Measurements from ENCODE around the gene ZNF837. TPM values are rescaled to one million over a fixed set of nuclear protein-coding genes. Genes with fewer than 3 reads are reported as not detected.

Gene ZNF837
- total RNA-seq, 2 experiments from 2014 or later = 1.5 to 1.6 TPM

GRCh38 chr19:58392945-58393724 lies 12.3 kb upstream of the ZNF837 start:
- H3K36me3 Mint-ChIP-seq (ENCODE audit: low read depth) = peaks cover 59% of the 10 kb centered on the region
- DNase-seq (no peak), ATAC-seq (no peak)
- intact Hi-C loops (cut with micrococcal nuclease) = no loop called here
- ChIA-PET CTCF (no interaction called here), POLR2A (interaction anchor here (1.0 to 1.7 kb wide), 2 partner anchors 9 to 12 kb away, joined by 3 to 5 read pairs; no protein-coding TSS in a partner anchor)
- H3K4me1 Mint-ChIP-seq (ENCODE audit: low read depth) = peaks cover 30% of the 10 kb centered on the region
- H3K9me3 Mint-ChIP-seq = no peaks in the 10 kb centered on the region
- H3K4me3 Mint-ChIP-seq = no peak overlapping the region
- TF ChIP-seq, protein P1, sequence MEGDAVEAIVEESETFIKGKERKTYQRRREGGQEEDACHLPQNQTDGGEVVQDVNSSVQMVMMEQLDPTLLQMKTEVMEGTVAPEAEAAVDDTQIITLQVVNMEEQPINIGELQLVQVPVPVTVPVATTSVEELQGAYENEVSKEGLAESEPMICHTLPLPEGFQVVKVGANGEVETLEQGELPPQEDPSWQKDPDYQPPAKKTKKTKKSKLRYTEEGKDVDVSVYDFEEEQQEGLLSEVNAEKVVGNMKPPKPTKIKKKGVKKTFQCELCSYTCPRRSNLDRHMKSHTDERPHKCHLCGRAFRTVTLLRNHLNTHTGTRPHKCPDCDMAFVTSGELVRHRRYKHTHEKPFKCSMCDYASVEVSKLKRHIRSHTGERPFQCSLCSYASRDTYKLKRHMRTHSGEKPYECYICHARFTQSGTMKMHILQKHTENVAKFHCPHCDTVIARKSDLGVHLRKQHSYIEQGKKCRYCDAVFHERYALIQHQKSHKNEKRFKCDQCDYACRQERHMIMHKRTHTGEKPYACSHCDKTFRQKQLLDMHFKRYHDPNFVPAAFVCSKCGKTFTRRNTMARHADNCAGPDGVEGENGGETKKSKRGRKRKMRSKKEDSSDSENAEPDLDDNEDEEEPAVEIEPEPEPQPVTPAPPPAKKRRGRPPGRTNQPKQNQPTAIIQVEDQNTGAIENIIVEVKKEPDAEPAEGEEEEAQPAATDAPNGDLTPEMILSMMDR (IDR thresholded peaks at IDR 0.05) = no peak
- no peak overlapping the region for H3K27ac Mint-ChIP-seq
- H3K27me3 Mint-ChIP-seq = no peaks in the 10 kb centered on the region

GRCh38 chr19:58388175-58388526 lies 7.3 kb upstream of the ZNF837 start:
- ChIA-PET POLR2A (interaction anchor here (2.8 to 5.0 kb wide), 2 partner anchors 10 to 131 kb away, joined by 11 to 45 read pairs; partner anchors contain the start of genes RNF225 and ZBTB45), CTCF (no interaction called here)
- ATAC-seq (no peak), DNase-seq (no peak)
- intact Hi-C loops (cut with micrococcal nuclease) = loop anchor here (5.0 kb wide), 1 partner anchor 81 kb away; the partner anchor contains the start of gene ERVK3-1
- Mint-ChIP-seq H3K27me3 (no peaks in the 10 kb centered on the region), H3K4me1 (ENCODE audit: low read depth) (peaks cover 37% of the 10 kb centered on the region), H3K4me3 (peak overlapping the region; percentile 97), H3K9me3 (no peaks in the 10 kb centered on the region), H3K36me3 (ENCODE audit: low read depth) (peaks cover 52% of the 10 kb centered on the region), H3K27ac (peak overlapping the region; percentile 98)
- TF ChIP-seq, protein P1 (IDR thresholded peaks at IDR 0.05) = no peak

GRCh38 chr19:58387338-58388174 lies 6.7 kb upstream of the ZNF837 start:
- TF ChIP-seq, protein P1 (IDR thresholded peaks at IDR 0.05) = no peak
- no peaks in the 10 kb centered on the region for H3K9me3 Mint-ChIP-seq
- CTCF ChIA-PET = no interaction called here
- H3K27ac Mint-ChIP-seq = peak overlapping the region; percentile 98
- DNase-seq (no peak), ATAC-seq (no peak)
- POLR2A ChIA-PET = interaction anchor here (0.6 to 5.0 kb wide), 7 partner anchors 10 to 156 kb away, joined by 3 to 45 read pairs (median 5); partner anchors contain the start of genes RNF225, TRIM28 and ZBTB45
- H3K4me1 Mint-ChIP-seq (ENCODE audit: low read depth) = peaks cover 34% of the 10 kb centered on the region
- peaks cover 46% of the 10 kb centered on the region for H3K36me3 Mint-ChIP-seq (ENCODE audit: low read depth)
- intact Hi-C loops (cut with micrococcal nuclease) = loop anchor here (5.0 kb wide), 1 partner anchor 80 kb away; the partner anchor contains the start of gene ERVK3-1
- peak overlapping the region; percentile 97 for H3K4me3 Mint-ChIP-seq
- no peaks in the 10 kb centered on the region for H3K27me3 Mint-ChIP-seq

- TF ChIP-seq, protein P1 (IDR thresholded peaks at IDR 0.05) = no peak
- peak; percentile 91 for ATAC-seq
- Mint-ChIP-seq H3K27ac (peak within 1 kb of the TSS; percentile 98), H3K4me1 (ENCODE audit: low read depth) (peaks cover 35% of the 10 kb centered on the region), H3K27me3 (no peaks in the 10 kb centered on the region), H3K9me3 (no peaks in the 10 kb centered on the region), H3K36me3 (ENCODE audit: low read depth) (peaks cover 40% of the 10 kb centered on the region), H3K4me3 (peak within 1 kb of the TSS; percentile 97)
- DNase-seq = peak; percentile 97
- CTCF ChIA-PET = no interaction called here
- POLR2A ChIA-PET = interaction anchor here (0.6 to 5.0 kb wide), 11 partner anchors 11 to 158 kb away, joined by 3 to 45 read pairs (median 3); partner anchors contain the start of genes RNF225, TRIM28 and ZBTB45
- intact Hi-C loops (cut with micrococcal nuclease) = loop anchor here (5.0 kb wide), 1 partner anchor 79 kb away; the partner anchor contains the start of gene ERVK3-1
These were observed 5.9 kb upstream of the ZNF837 start, which contains the start of gene RPS5 for GRCh38 chr19:58386576-58387337. Gene RPS5, plus strand, starts transcription at chr19:58387269. Its CDS starts 869 bp downstream, at chr19:58388138.
